WTC11 (cell line): ENCODE results near the gene ZNF74. TPM values are rescaled to one million over a fixed set of nuclear protein-coding genes. Genes with fewer than 3 reads are reported as not detected.

Source experiments
- ATAC-seq: fragments of 200-7000 bp; cut with Tn5 transposase; 2 replicates; pipeline ENCODE4 v1.10.0; 2021; ENCODE audit warnings: mild to moderate bottlenecking, moderate library complexity
- CTCF ChIA-PET: fragments of 300-600 bp; sonication (Branson Sonifier 250); formaldehyde crosslinking; loops from one replicate; lab custom pipeline; 2021; ENCODE audit warnings: antibody characterized with exemption; lab: Charles Lee
- POLR2A ChIA-PET: fragments of 350-600 bp; sonication (Branson Sonifier 250); formaldehyde crosslinking; loops from one replicate; lab custom pipeline; 2021; ENCODE audit warnings: antibody characterized with exemption; lab: Charles Lee
- DNase-seq: peaks from one replicate; pipeline ENCODE4 v3.0.0; 2021; ENCODE audit warnings: low spot score
- H3K27ac Mint-ChIP-seq: 2 replicates; pipeline ENCODE4 v1.8.0; 2021; ENCODE audit warnings: mixed read lengths
- H3K27me3 Mint-ChIP-seq: 2 replicates; pipeline ENCODE4 v1.8.0; 2021; ENCODE audit warnings: low read depth, mild to moderate bottlenecking, moderate library complexity, mixed read lengths
- H3K36me3 Mint-ChIP-seq: 2 replicates; pipeline ENCODE4 v1.8.0; 2021; ENCODE audit warnings: mixed read lengths
- H3K4me1 Mint-ChIP-seq: 2 replicates; pipeline ENCODE4 v1.8.0; 2022; ENCODE audit warnings: mixed read lengths
- H3K4me3 Mint-ChIP-seq: 2 replicates; pipeline ENCODE4 v1.8.0; 2021; ENCODE audit warnings: mild to moderate bottlenecking, moderate library complexity, mixed read lengths
- H3K9me3 Mint-ChIP-seq: 2 replicates; pipeline ENCODE4 v1.8.0; 2021; ENCODE audit warnings: mixed read lengths
- ATF1 ChIP-seq: sonication (generic); formaldehyde crosslinking; IDR thresholded peaks from 2 replicates; pipeline ENCODE4 v1.8.1; 2023; ENCODE audit warnings: mild to moderate bottlenecking, moderate library complexity, missing genetic modification reagents
- ATF2 ChIP-seq: sonication (generic); formaldehyde crosslinking; IDR thresholded peaks from 2 replicates; pipeline ENCODE4 v1.8.1; 2022; ENCODE audit warnings: low read depth, missing genetic modification reagents, borderline replicate concordance
- ERG ChIP-seq: fragments of 250-450 bp; sonication (Bioruptor Pico); IDR thresholded peaks from 2 replicates; pipeline ENCODE4 v1.8.0; 2021; ENCODE audit warnings: mild to moderate bottlenecking
- HMGA2 ChIP-seq: fragments of 250-450 bp; sonication (Bioruptor Pico); IDR thresholded peaks from 2 replicates; pipeline ENCODE4 v1.4.0; 2021; ENCODE audit warnings: mild to moderate bottlenecking, moderate library complexity
- MXD4 ChIP-seq: fragments of 250-450 bp; sonication (Bioruptor Pico); IDR thresholded peaks from 2 replicates; pipeline ENCODE4 v1.8.0; 2021; ENCODE audit warnings: mild to moderate bottlenecking, moderate library complexity, borderline replicate concordance
- MYBL2 ChIP-seq: sonication (generic); formaldehyde crosslinking; IDR thresholded peaks from 2 replicates; pipeline ENCODE4 v1.8.1; 2023; ENCODE audit warnings: mild to moderate bottlenecking, moderate library complexity, missing genetic modification reagents
- PRRX2 ChIP-seq: fragments of 250-450 bp; sonication (Bioruptor Pico); IDR thresholded peaks from 2 replicates; pipeline ENCODE4 v1.8.0; 2021; ENCODE audit warnings: mild to moderate bottlenecking
- SP1 ChIP-seq: sonication (generic); formaldehyde crosslinking; conservative IDR thresholded peaks from 2 replicates; pipeline ENCODE4 v1.8.1; 2022; ENCODE audit warnings: missing genetic modification reagents
- ZNF138 ChIP-seq: sonication (generic); formaldehyde crosslinking; conservative IDR thresholded peaks from 2 replicates; pipeline ENCODE4 v1.8.1; 2022; ENCODE audit warnings: mild to moderate bottlenecking, moderate library complexity, missing genetic modification reagents
- ZNF232 ChIP-seq: sonication (generic); formaldehyde crosslinking; IDR thresholded peaks from 2 replicates; pipeline ENCODE4 v1.8.0; 2022; ENCODE audit warnings: mild to moderate bottlenecking, missing genetic modification reagents
- ZNF263 ChIP-seq: sonication (generic); formaldehyde crosslinking; IDR thresholded peaks from 2 replicates; pipeline ENCODE4 v1.8.1; 2022; ENCODE audit warnings: low read depth, mild to moderate bottlenecking, moderate library complexity, missing genetic modification reagents
- ZNF532 ChIP-seq: fragments of 250-450 bp; sonication (Bioruptor Pico); IDR thresholded peaks from 2 replicates; pipeline ENCODE4 v1.9.0; 2021; ENCODE audit warnings: mild to moderate bottlenecking, borderline replicate concordance
- total RNA-seq: library from RNA; stranded (reverse); gene quantifications from 3 replicates; pipeline ENCODE4 v1.2.3, GENCODE V29; 2021

The ZNF74 gene
- total RNA-seq, 1 experiment from 2014 or later, result 62.8 TPM

GRCh38 chr22:20433686-20434241 is 39.8 kb downstream of the ZNF74 start (continued):
- no peak for TF ChIP-seq ZNF532 (CRISPR knock-in tag)
- TF ChIP-seq, all 79 proteins: peak for 0

- H3K4me1 Mint-ChIP-seq, result peaks cover 28% of the 10 kb centered on the region
- POLR2A ChIA-PET, result no interaction called here
- H3K4me3 Mint-ChIP-seq, result no peak overlapping the region
- no peaks in the 10 kb centered on the region for H3K36me3 Mint-ChIP-seq
- DNase-seq (no peak), ATAC-seq (no peak)
- no peaks in the 10 kb centered on the region for H3K9me3 Mint-ChIP-seq
- TF ChIP-seq ATF1 (CRISPR knock-in tag) (no peak), SP1 (no peak), ZNF232 (no peak)
- peaks cover 80% of the 10 kb centered on the region for H3K27me3 Mint-ChIP-seq
- no peak overlapping the region for H3K27ac Mint-ChIP-seq
- CTCF ChIA-PET, result interaction anchor here (5.7 kb wide), 1 partner anchor 16 kb away, joined by 31 read pairs; no protein-coding TSS in a partner anchor
These were observed 40.4 kb downstream of the ZNF74 start for GRCh38 chr22:20434264-20434751.

GRCh38 chr22:20434773-20435172 is 40.8 kb downstream of the ZNF74 start:
- Mint-ChIP-seq H3K36me3 (no peaks in the 10 kb centered on the region), H3K27me3 (peaks cover 80% of the 10 kb centered on the region), H3K4me1 (peaks cover 31% of the 10 kb centered on the region), H3K4me3 (peak overlapping the region; percentile 14; the same call in 1 of the 2 replicates), H3K9me3 (no peaks in the 10 kb centered on the region), H3K27ac (no peak overlapping the region)
- CTCF ChIA-PET, result interaction anchor here (5.7 kb wide), 1 partner anchor 17 kb away, joined by 31 read pairs; no protein-coding TSS in a partner anchor
- POLR2A ChIA-PET, result no interaction called here
- ATAC-seq (no peak), DNase-seq (no peak)
- no peak for TF ChIP-seq ERG (CRISPR knock-in tag)
- TF ChIP-seq PRRX2 (CRISPR knock-in tag), result no peak
- TF ChIP-seq MYBL2 (CRISPR knock-in tag), result no peak
- TF ChIP-seq HMGA2 (CRISPR knock-in tag), result no peak
- TF ChIP-seq ATF2 (CRISPR knock-in tag), result no peak
- no peak for TF ChIP-seq ZNF138

GRCh38 chr22:20435436-20436306 is 41.7 kb downstream of the ZNF74 start:
- Mint-ChIP-seq H3K9me3 (no peaks in the 10 kb centered on the region), H3K27me3 (peaks cover 71% of the 10 kb centered on the region), H3K4me3 (peak overlapping the region; percentile 57), H3K4me1 (peaks cover 27% of the 10 kb centered on the region), H3K36me3 (no peaks in the 10 kb centered on the region), H3K27ac (no peak overlapping the region)
- ATAC-seq, result no peak
- TF ChIP-seq ZNF263 (no peak), ERG (CRISPR knock-in tag) (no peak), MXD4 (CRISPR knock-in tag) (no peak)
- ChIA-PET POLR2A (interaction anchor here (0.6 kb wide), 1 partner anchor 17 kb away, joined by 4 read pairs; no protein-coding TSS in a partner anchor), CTCF (interaction anchor here (5.7 kb wide), 1 partner anchor 18 kb away, joined by 31 read pairs; no protein-coding TSS in a partner anchor)
- no peak for DNase-seq
